Measurements from ENCODE around the gene GNAO1. TPM values are rescaled to one million over a fixed set of nuclear protein-coding genes. Genes with fewer than 3 reads are reported as not detected.
"Not testable (repeated sequence)": the region's sequence is repeated elsewhere in the genome, so short reads cannot be mapped to it uniquely, and the experiment has no call there.

Gene GNAO1
- total RNA-seq, 2 experiments from 2014 or later: 4.2 to 4.5 TPM

GRCh38 chr16:56370185-56370874, 179.0 kb downstream of the GNAO1 start:
- Mint-ChIP-seq H3K4me3 (no peak overlapping the region), H3K9me3 (no peaks in the 10 kb centered on the region), H3K27me3 (no peaks in the 10 kb centered on the region), H3K36me3 (ENCODE audit: low read depth) (peaks cover 20% of the 10 kb centered on the region), H3K27ac (no peak overlapping the region), H3K4me1 (peaks cover 22% of the 10 kb centered on the region)
- POLR2A ChIA-PET: no interaction called here
- no peak for DNase-seq
- CTCF ChIA-PET: interaction anchor here (1.4 kb wide), 1 partner anchor 14 kb away, joined by 4 read pairs; no protein-coding TSS in a partner anchor

- H3K27ac Mint-ChIP-seq: peak overlapping the region; percentile 5
These were observed 179.8 kb downstream of the GNAO1 start for GRCh38 chr16:56370875-56371659.

GRCh38 chr16:56371660-56371937, 180.3 kb downstream of the GNAO1 start:
- Mint-ChIP-seq H3K4me3 (no peak overlapping the region), H3K27ac (peak overlapping the region; percentile 5), H3K36me3 (ENCODE audit: low read depth) (peaks cover 23% of the 10 kb centered on the region), H3K9me3 (no peaks in the 10 kb centered on the region), H3K4me1 (peaks cover 22% of the 10 kb centered on the region), H3K27me3 (no peaks in the 10 kb centered on the region)
- DNase-seq: no peak
- ChIA-PET POLR2A (no interaction called here), CTCF (no interaction called here)

More at GRCh38 chr16:56370875-56371659, 179.8 kb downstream of the GNAO1 start:
- H3K36me3 Mint-ChIP-seq (ENCODE audit: low read depth): peaks cover 23% of the 10 kb centered on the region
- DNase-seq: no peak
- ChIA-PET CTCF (interaction anchor here (1.4 kb wide), 1 partner anchor 15 kb away, joined by 4 read pairs; no protein-coding TSS in a partner anchor), POLR2A (no interaction called here)
- H3K27me3 Mint-ChIP-seq: no peaks in the 10 kb centered on the region
- no peaks in the 10 kb centered on the region for H3K9me3 Mint-ChIP-seq
- H3K4me1 Mint-ChIP-seq: peaks cover 22% of the 10 kb centered on the region
- no peak overlapping the region for H3K4me3 Mint-ChIP-seq

GRCh38 chr16:56372013-56372634, 180.8 kb downstream of the GNAO1 start:
- ChIA-PET CTCF (no interaction called here), POLR2A (no interaction called here)
- H3K4me1 Mint-ChIP-seq: peaks cover 22% of the 10 kb centered on the region
- H3K27ac Mint-ChIP-seq: peak overlapping the region; percentile 15
- H3K4me3 Mint-ChIP-seq: no peak overlapping the region
- H3K9me3 Mint-ChIP-seq: no peaks in the 10 kb centered on the region
- H3K27me3 Mint-ChIP-seq: no peaks in the 10 kb centered on the region
- DNase-seq: peak; percentile 47
- peaks cover 23% of the 10 kb centered on the region for H3K36me3 Mint-ChIP-seq (ENCODE audit: low read depth)

GRCh38 chr16:56373003-56373402, 181.7 kb downstream of the GNAO1 start:
- H3K27ac Mint-ChIP-seq: no peak overlapping the region
- no peaks in the 10 kb centered on the region for H3K9me3 Mint-ChIP-seq
- POLR2A ChIA-PET: no interaction called here
- CTCF ChIA-PET: no interaction called here
- no peak overlapping the region for H3K4me3 Mint-ChIP-seq
- no peak for DNase-seq
- peaks cover 22% of the 10 kb centered on the region for H3K4me1 Mint-ChIP-seq
- peaks cover 24% of the 10 kb centered on the region for H3K36me3 Mint-ChIP-seq (ENCODE audit: low read depth)
- no peaks in the 10 kb centered on the region for H3K27me3 Mint-ChIP-seq

- Mint-ChIP-seq H3K4me1 (peaks cover 22% of the 10 kb centered on the region), H3K36me3 (ENCODE audit: low read depth) (peaks cover 40% of the 10 kb centered on the region)
- H3K27ac Mint-ChIP-seq, H3K4me3 Mint-ChIP-seq, H3K9me3 Mint-ChIP-seq, DNase-seq, POLR2A ChIA-PET, H3K27me3 Mint-ChIP-seq, CTCF ChIA-PET: not testable (repeated sequence)
These were observed 184.5 kb downstream of the GNAO1 start for GRCh38 chr16:56375792-56376191.

GRCh38 chr16:56379044-56379443, 187.8 kb downstream of the GNAO1 start:
- POLR2A ChIA-PET, H3K4me1 Mint-ChIP-seq, DNase-seq, H3K27me3 Mint-ChIP-seq, CTCF ChIA-PET, H3K4me3 Mint-ChIP-seq, H3K27ac Mint-ChIP-seq: not testable (repeated sequence)
- Mint-ChIP-seq H3K36me3 (ENCODE audit: low read depth) (peaks cover 67% of the 10 kb centered on the region), H3K9me3 (peaks cover 29% of the 10 kb centered on the region)

- DNase-seq, CTCF ChIA-PET, H3K4me3 Mint-ChIP-seq, H3K27me3 Mint-ChIP-seq, H3K4me1 Mint-ChIP-seq, POLR2A ChIA-PET: not testable (repeated sequence)
- Mint-ChIP-seq H3K9me3 (peaks cover 29% of the 10 kb centered on the region), H3K27ac (peak overlapping the region; percentile 31), H3K36me3 (ENCODE audit: low read depth) (peaks cover 74% of the 10 kb centered on the region)
These were observed 189.6 kb downstream of the GNAO1 start for GRCh38 chr16:56380778-56381485.

- peaks cover 84% of the 10 kb centered on the region for H3K36me3 Mint-ChIP-seq (ENCODE audit: low read depth)
- H3K4me3 Mint-ChIP-seq: no peak overlapping the region
- ChIA-PET POLR2A (no interaction called here), CTCF (interaction anchor here (1.5 to 1.6 kb wide), 2 partner anchors 19 to 26 kb away, joined by 3 to 5 read pairs; no protein-coding TSS in a partner anchor)
- no peaks in the 10 kb centered on the region for H3K4me1 Mint-ChIP-seq
- no peak for DNase-seq
- no peaks in the 10 kb centered on the region for H3K27me3 Mint-ChIP-seq
- no peak overlapping the region for H3K27ac Mint-ChIP-seq
- H3K9me3 Mint-ChIP-seq: peaks cover 29% of the 10 kb centered on the region
These were observed 191.2 kb downstream of the GNAO1 start for GRCh38 chr16:56382459-56382858.

GRCh38 chr16:56382901-56383355, 191.6 kb downstream of the GNAO1 start:
- POLR2A ChIA-PET: no interaction called here
- no peaks in the 10 kb centered on the region for H3K27me3 Mint-ChIP-seq
- H3K36me3 Mint-ChIP-seq (ENCODE audit: low read depth): peaks cover 86% of the 10 kb centered on the region
- no peak overlapping the region for H3K4me3 Mint-ChIP-seq
- H3K9me3 Mint-ChIP-seq: peaks cover 29% of the 10 kb centered on the region
- H3K4me1 Mint-ChIP-seq: no peaks in the 10 kb centered on the region
- no peak overlapping the region for H3K27ac Mint-ChIP-seq
- CTCF ChIA-PET: interaction anchor here (1.5 to 1.6 kb wide), 2 partner anchors 18 to 26 kb away, joined by 3 to 5 read pairs; no protein-coding TSS in a partner anchor
- DNase-seq: no peak

GRCh38 chr16:56384074-56384721, 192.9 kb downstream of the GNAO1 start:
- no peak overlapping the region for H3K27ac Mint-ChIP-seq
- ChIA-PET POLR2A (no interaction called here), CTCF (interaction anchor here (0.6 kb wide), 1 partner anchor 19 kb away, joined by 3 read pairs; no protein-coding TSS in a partner anchor)
- no peaks in the 10 kb centered on the region for H3K4me1 Mint-ChIP-seq
- H3K27me3 Mint-ChIP-seq: no peaks in the 10 kb centered on the region
- peaks cover 80% of the 10 kb centered on the region for H3K36me3 Mint-ChIP-seq (ENCODE audit: low read depth)
- no peak overlapping the region for H3K4me3 Mint-ChIP-seq
- DNase-seq: no peak
- peaks cover 25% of the 10 kb centered on the region for H3K9me3 Mint-ChIP-seq

- POLR2A ChIA-PET: no interaction called here
- Mint-ChIP-seq H3K4me3 (no peak overlapping the region), H3K27me3 (no peaks in the 10 kb centered on the region), H3K36me3 (ENCODE audit: low read depth) (peaks cover 78% of the 10 kb centered on the region), H3K27ac (no peak overlapping the region), H3K9me3 (peaks cover 9% of the 10 kb centered on the region), H3K4me1 (no peaks in the 10 kb centered on the region)
- DNase-seq: no peak
- CTCF ChIA-PET: interaction anchor here (1.5 to 1.6 kb wide), 2 partner anchors 14 to 19 kb away, joined by 5 to 6 read pairs; no protein-coding TSS in a partner anchor
These were observed 196.1 kb downstream of the GNAO1 start for GRCh38 chr16:56387396-56387795.
